Muscle of leg (tissue), 11 donors: Measurements from ENCODE around the gene SHB. TPM values are rescaled to one million over a fixed set of nuclear protein-coding genes. Genes with fewer than 3 reads are reported as not detected.
"Not testable (repeated sequence)": the region's sequence is repeated elsewhere in the genome, so short reads cannot be mapped to it uniquely, and the experiment has no call there.

Experiments
- DNase-seq: peaks from one replicate; pipeline ENCODE4 v3.0.0; 2013
- H3K27ac ChIP-seq: one replicate; pipeline ENCODE4 v1.5.1; 2013; ENCODE audit warnings: mild to moderate bottlenecking, low read length, control low read depth
- H3K27me3 ChIP-seq: one replicate; pipeline ENCODE4 v1.6.1; 2013; ENCODE audit warnings: low read length; ENCODE audit not compliant: control insufficient read depth, insufficient read depth
- H3K36me3 ChIP-seq: one replicate; pipeline ENCODE4 v1.6.1; 2013; ENCODE audit warnings: low read length; ENCODE audit not compliant: control insufficient read depth, insufficient read depth
- H3K4me1 ChIP-seq: one replicate; pipeline ENCODE4 v1.6.1; 2013; ENCODE audit warnings: low read length; ENCODE audit not compliant: control insufficient read depth, insufficient read depth
- H3K4me3 ChIP-seq: one replicate; pipeline ENCODE4 v1.5.1; 2013; ENCODE audit warnings: low read length, control low read depth
- H3K9me3 ChIP-seq: replicated peaks from 2 replicates; pipeline ENCODE4 v1.6.1; 2013; ENCODE audit warnings: low read depth, low read length; ENCODE audit not compliant: control insufficient read depth
- WGBS: methylation state at CpG from one replicate; pipeline ENCODE4 v1.1.5; 2013; ENCODE audit warnings: missing lambda C conversion rate; ENCODE audit not compliant: insufficient coverage; 5-methylcytosine and 5-hydroxymethylcytosine counted together
- polyA plus RNA-seq, 8 donors: library from polyadenylated mRNA; unstranded; fragments of 120-200 nt; gene quantifications; one replicate each; pipeline versions ENCODE4 v1.2.1 to v1.2.3, GENCODE V29; 2013; ENCODE audit warnings: inconsistent platforms in 1 of 8, low replicate concordance in 1 of 8; ENCODE audit not compliant: insufficient read length in 8 of 8, insufficient read depth in 1 of 8
- total RNA-seq: library from RNA; stranded (reverse); fragments of 120-200 nt; gene quantifications from one replicate; pipeline ENCODE4 v1.2.4, GENCODE V29; 2013

SHB gene
- total and polyA plus RNA-seq, 9 donors: 5.0 to 9.1 (median 6.2) TPM

DNA sequence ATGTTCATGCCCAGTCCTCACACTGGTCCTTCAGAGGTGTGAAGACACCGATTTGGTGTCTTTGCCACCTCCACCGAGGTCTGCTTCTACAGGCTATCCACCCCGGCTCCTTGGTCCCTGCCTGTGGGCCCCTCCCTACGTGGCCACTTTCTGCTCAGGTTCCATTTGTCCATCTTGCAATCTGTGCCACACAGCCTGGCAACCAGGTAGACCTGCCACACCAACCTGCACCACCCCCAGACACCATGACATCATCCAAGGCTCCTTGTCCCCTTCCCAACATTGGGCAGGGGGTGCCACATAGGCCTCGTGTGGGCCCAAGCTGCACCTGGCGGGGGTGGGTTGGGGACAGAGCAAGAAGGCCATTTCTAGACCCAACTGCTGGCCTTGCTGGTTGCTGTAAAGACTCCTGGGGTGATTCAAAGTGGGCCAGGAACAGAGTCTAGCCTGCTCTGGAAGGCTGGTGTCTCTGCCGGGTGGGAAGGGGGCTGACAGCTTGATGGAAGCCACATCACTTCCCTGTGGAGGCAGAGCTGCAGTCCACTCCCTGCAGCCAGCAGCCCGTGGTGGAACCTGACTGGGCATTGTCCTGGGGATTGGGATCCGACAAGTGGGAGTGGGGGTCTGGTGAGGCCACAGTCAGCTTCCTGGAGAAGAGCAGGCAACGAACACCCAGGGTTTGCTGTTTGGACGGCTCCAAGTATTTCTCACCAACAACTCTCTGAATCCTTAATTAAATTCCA is 99.3 kb downstream of the SHB start:
- Histone ChIP-seq H3K4me3 (no peak overlapping the region), H3K9me3 (no peaks in the 10 kb centered on the region), H3K27ac (no peak overlapping the region), H3K27me3 (no peaks in the 10 kb centered on the region), H3K4me1 (peaks cover 10% of the 10 kb centered on the region), H3K36me3 (peaks cover 15% of the 10 kb centered on the region)
- 82% methylated on average over 5 of the region's 11 CpGs for WGBS
- DNase-seq: no peak

- H3K27me3 ChIP-seq: no peaks in the 10 kb centered on the region
- WGBS: 100% methylated on average over 1 of the region's 2 CpGs
- no peak overlapping the region for H3K4me3 ChIP-seq
- no peak overlapping the region for H3K27ac ChIP-seq
- peaks cover 9% of the 10 kb centered on the region for H3K36me3 ChIP-seq
- H3K4me1 ChIP-seq: peaks cover 14% of the 10 kb centered on the region
- H3K9me3 ChIP-seq: no peaks in the 10 kb centered on the region
- no peak for DNase-seq
Observed at GRCh38 chr9:37969130-37969529, 99.9 kb downstream of the SHB start.

DNA sequence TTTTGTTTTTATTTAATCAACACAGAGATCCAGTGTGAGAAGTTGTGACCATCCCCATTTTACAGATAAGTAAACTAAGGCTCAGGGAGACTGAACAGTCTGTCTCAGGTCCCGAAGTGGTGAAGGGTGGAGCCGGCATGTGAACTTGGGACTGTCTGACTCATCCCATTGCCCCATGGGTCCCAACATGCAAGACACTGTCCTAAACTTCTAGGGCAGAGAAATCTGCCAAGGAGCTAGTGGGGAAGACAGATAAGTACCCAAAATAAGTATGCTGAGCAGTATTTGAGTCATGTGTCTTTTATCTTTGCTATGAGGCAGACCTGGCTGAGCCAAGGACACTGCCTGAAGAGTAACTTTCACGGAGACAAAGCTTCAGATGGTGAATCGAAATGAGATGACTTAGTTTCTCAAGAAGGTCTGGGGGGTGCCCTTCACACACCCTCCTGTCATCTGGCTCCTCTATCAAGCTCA is 100.8 kb downstream of the SHB start:
- DNase-seq: no peak
- Histone ChIP-seq H3K9me3 (no peaks in the 10 kb centered on the region), H3K36me3 (peaks cover 5% of the 10 kb centered on the region), H3K27ac (no peak overlapping the region), H3K27me3 (no peaks in the 10 kb centered on the region), H3K4me1 (peaks cover 16% of the 10 kb centered on the region), H3K4me3 (no peak overlapping the region)
- no CpG with 5 or more reads among the region's 4 CpGs for WGBS

DNA sequence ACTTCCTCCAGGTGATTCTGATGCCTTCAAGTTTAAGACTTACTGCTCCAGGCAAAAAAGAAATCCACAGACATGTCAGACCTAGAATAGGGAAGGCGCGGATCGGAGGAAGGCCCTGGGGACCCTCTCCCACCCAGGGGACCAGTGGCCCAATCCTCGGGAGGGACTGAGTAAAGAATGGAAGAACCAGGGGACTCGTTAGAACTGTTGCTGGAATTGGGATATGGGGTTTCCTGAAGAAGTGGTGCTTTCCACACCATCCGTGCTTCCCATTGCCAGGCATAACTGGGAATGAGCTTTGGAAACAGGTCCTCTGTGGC is 101.3 kb downstream of the SHB start:
- 56% methylated on average over 2 of the region's 6 CpGs for WGBS

GRCh38 chr9:37967014-37967760 is 101.8 kb downstream of the SHB start:
- no peak overlapping the region for H3K4me3 ChIP-seq

More for the DNA sequence above, 101.3 kb downstream of the SHB start:
- no peak overlapping the region for H3K27ac ChIP-seq
- H3K4me3 ChIP-seq: no peak overlapping the region
- H3K4me1 ChIP-seq: peaks cover 16% of the 10 kb centered on the region
- peaks cover 5% of the 10 kb centered on the region for H3K36me3 ChIP-seq
- H3K27me3 ChIP-seq: no peaks in the 10 kb centered on the region
- no peak for DNase-seq
- H3K9me3 ChIP-seq: no peaks in the 10 kb centered on the region

GRCh38 chr9:37966412-37967013 is 102.5 kb downstream of the SHB start:
- WGBS: 60% methylated on average over 8 of the region's 9 CpGs
- Histone ChIP-seq H3K4me1 (peaks cover 16% of the 10 kb centered on the region), H3K36me3 (no peaks in the 10 kb centered on the region), H3K27ac (no peak overlapping the region), H3K4me3 (no peak overlapping the region), H3K27me3 (no peaks in the 10 kb centered on the region), H3K9me3 (no peaks in the 10 kb centered on the region)
- DNase-seq: no peak

More at GRCh38 chr9:37967014-37967760, 101.8 kb downstream of the SHB start:
- 87% methylated on average over 3 of the region's 8 CpGs for WGBS
- H3K4me1 ChIP-seq: peaks cover 16% of the 10 kb centered on the region
- H3K9me3 ChIP-seq: no peaks in the 10 kb centered on the region
- no peak for DNase-seq
- H3K27ac ChIP-seq: no peak overlapping the region
- H3K27me3 ChIP-seq: no peaks in the 10 kb centered on the region
- H3K36me3 ChIP-seq: no peaks in the 10 kb centered on the region

DNA sequence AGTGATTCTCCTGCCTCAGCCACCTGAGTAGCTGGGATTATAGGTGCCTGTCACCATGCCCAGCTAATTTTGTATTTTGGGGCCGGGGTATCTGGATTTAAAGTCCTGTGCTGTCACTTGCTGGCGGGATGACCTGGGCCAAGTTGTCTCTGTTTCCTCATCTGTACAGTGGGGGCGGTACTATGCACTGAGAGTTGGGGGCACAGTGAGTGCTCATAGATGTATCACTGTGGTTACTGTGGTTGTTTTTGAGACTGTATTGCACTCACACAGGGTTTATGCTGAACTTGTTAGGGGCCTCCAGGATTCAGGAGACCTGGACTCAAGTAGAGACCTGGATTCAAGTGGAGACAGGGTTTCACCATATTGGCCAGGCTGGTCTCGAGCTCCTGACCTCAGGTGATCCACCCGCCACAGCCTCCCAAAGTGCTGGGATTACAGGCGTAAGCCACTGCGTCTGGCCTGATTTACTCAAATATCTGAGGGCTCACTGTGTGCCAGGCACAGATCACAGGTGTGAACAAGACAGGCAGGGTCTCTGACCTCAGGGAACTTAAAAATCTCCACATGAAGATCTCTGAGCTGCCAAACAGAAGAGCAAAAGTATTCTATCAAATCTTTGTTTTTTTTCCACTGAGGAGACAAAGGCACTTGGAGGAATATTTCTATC is 103.2 kb downstream of the SHB start:
- not testable (repeated sequence) for H3K27me3 ChIP-seq, H3K27ac ChIP-seq, H3K9me3 ChIP-seq, DNase-seq, H3K36me3 ChIP-seq, H3K4me3 ChIP-seq
- WGBS: 82% methylated on average over 6 of the region's 7 CpGs
- H3K4me1 ChIP-seq: peaks cover 16% of the 10 kb centered on the region

DNA sequence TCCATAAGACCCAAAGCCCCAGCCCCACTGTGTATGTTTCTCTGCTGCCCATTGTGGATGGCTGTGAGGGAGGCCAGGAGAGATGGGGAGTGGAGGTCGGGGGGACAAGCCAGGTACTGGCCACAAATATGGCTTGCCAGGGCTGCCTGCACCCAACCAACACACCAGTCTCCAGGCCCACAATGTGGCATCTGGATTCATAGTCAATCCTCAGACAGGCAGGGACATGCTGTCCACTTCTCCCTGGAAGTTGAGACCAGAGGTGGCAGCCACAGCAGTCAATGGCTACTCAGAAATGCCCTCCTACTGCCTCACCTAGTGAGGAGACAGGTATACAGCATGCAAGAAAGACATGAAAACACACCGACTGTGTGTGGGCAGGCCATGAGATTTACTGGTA is 103.9 kb downstream of the SHB start:
- no CpG with 5 or more reads among the region's 2 CpGs for WGBS
- H3K9me3 ChIP-seq: no peaks in the 10 kb centered on the region
- no peaks in the 10 kb centered on the region for H3K36me3 ChIP-seq
- no peaks in the 10 kb centered on the region for H3K27me3 ChIP-seq
- H3K4me1 ChIP-seq: peaks cover 16% of the 10 kb centered on the region
- H3K27ac ChIP-seq: no peak overlapping the region
- H3K4me3 ChIP-seq: no peak overlapping the region
- DNase-seq: no peak

DNA sequence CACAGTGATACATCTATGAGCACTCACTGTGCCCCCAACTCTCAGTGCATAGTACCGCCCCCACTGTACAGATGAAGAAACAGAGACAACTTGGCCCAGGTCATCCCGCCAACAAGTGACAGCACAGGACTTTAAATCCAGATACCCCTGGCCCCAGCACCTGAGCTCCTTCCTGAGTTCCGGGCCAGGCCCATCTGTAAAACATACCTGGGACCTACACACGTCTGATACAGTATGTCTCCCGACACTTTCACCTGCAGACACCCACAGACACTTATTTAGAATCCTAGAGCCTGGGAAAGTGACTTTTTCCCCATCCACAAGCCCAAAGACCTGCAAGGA is 104.3 kb downstream of the SHB start:
- H3K36me3 ChIP-seq: no peaks in the 10 kb centered on the region
- H3K27ac ChIP-seq: no peak overlapping the region
- H3K9me3 ChIP-seq: no peaks in the 10 kb centered on the region
- DNase-seq: no peak
- H3K4me1 ChIP-seq: peaks cover 17% of the 10 kb centered on the region
- 53% methylated on average over 2 of the region's 5 CpGs for WGBS
- no peaks in the 10 kb centered on the region for H3K27me3 ChIP-seq
- no peak overlapping the region for H3K4me3 ChIP-seq
